AG04450 (cell line): Measurements from ENCODE around the gene ACTR6. TPM values are rescaled to one million over a fixed set of nuclear protein-coding genes. Genes with fewer than 3 reads are reported as not detected.
"Not testable (repeated sequence)": the region's sequence is repeated elsewhere in the genome, so short reads cannot be mapped to it uniquely, and the experiment has no call there.

Experiments
- CTCF ChIA-PET: fragments of 300-600, 350-600 bp; formaldehyde crosslinking; extraction: SDS; loops from one replicate; lab custom pipeline; 2022; ENCODE audit warnings: antibody characterized with exemption, inconsistent platforms; lab: Charles Lee
- POLR2A ChIA-PET: fragments of 350-600 bp; formaldehyde crosslinking; extraction: SDS; loops from one replicate; lab custom pipeline; 2021; ENCODE audit warnings: antibody characterized with exemption, inconsistent platforms; lab: Yijun Ruan, JAX
- DNase-seq: peaks from one replicate; pipeline ENCODE4 v3.0.0-alpha.2; 2011; ENCODE audit warnings: low read depth, low spot score
- H3K27ac ChIP-seq: one replicate; pipeline ENCODE4 v1.5.1; 2012; ENCODE audit warnings: low read depth, low read length, control low read depth
- H3K27me3 ChIP-seq: one replicate; pipeline ENCODE4 v1.6.0; 2012; ENCODE audit warnings: low read length; ENCODE audit not compliant: control insufficient read depth, insufficient read depth
- H3K4me3 ChIP-seq: 2 replicates; pipeline ENCODE4 v1.5.1; 2011; ENCODE audit warnings: mild to moderate bottlenecking, low read depth, low read length, control low read depth
- H3K9me3 ChIP-seq: 2 replicates; pipeline ENCODE4 v1.5.1; 2012; ENCODE audit warnings: low read length; ENCODE audit not compliant: control insufficient read depth, insufficient read depth
- CTCF ChIP-seq: IDR thresholded peaks from 2 replicates; pipeline ENCODE4 v1.5.1; 2011; ENCODE audit warnings: low read depth, low read length, control low read depth, inconsistent platforms
- polyA plus RNA-seq: library from polyadenylated mRNA; depleted of rRNA; stranded (reverse); fragments of >200 nt; gene quantifications from 2 replicates; pipeline ENCODE4 v1.2.3, GENCODE V29; 2011

The ACTR6 gene
- polyA plus RNA-seq, 1 experiment, result 23.8 TPM

DNA sequence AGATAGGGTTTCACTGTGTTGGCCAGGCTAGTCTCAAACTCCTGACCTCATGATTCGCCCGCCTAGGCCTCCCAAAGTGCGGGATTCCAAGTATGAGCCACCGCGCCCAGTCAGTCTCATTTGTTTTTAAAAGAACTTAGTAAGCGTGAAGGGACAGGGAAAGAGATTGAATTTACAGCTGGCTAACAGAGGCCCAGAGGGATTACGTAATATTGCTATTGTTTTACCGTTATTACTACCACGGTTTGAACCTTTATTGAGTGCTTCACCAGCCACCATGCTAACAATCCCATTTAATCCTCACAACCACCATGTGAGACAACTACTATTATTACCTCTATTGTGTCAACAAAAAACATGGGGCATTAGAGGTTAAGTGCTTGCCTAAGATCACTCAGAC, 31.3 kb upstream of the ACTR6 start:
- ChIA-PET POLR2A (no interaction called here), CTCF (interaction anchor here (0.7 to 1.9 kb wide), 3 partner anchors 14 to 253 kb away, joined by 3 to 10 read pairs (median 3); no protein-coding TSS in a partner anchor)
- peaks cover 5% of the 10 kb centered on the region for H3K27me3 ChIP-seq
- DNase-seq, result no peak
- H3K9me3 ChIP-seq, result no peaks in the 10 kb centered on the region
- TF ChIP-seq CTCF, result no peak
- no peak overlapping the region for H3K4me3 ChIP-seq
- H3K27ac ChIP-seq, result no peak overlapping the region

- CTCF ChIA-PET, result interaction anchor here (1.7 to 1.9 kb wide), 2 partner anchors 15 to 16 kb away, joined by 3 to 5 read pairs; no protein-coding TSS in a partner anchor
These were observed 30.2 kb upstream of the ACTR6 start for GRCh38 chr12:100170313-100170858.

DNA sequence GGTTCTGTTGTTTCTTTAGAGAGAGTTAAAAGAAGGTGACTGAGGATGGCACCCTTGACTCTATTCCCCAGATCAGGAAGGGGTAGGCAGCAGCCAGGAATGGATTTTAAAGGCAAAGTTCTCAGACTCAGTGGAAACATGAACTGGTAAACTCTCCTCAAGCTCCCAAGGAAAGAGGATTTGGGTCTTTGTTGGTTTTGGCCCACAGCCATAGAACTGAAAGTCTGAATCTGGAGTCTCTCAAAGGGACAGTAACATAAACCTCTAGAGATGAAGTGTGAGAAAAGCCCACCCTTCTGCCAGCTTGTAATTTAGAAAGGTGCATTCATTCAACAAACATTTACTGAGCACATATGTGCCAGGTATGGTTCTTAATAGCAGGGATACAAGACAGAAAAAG, 29.4 kb upstream of the ACTR6 start:
- CTCF ChIA-PET, result interaction anchor here (1.9 kb wide), 1 partner anchor 17 kb away, joined by 5 read pairs; no protein-coding TSS in a partner anchor
- POLR2A ChIA-PET, result no interaction called here
- DNase-seq, result no peak
- H3K9me3 ChIP-seq, result no peaks in the 10 kb centered on the region
- no peak overlapping the region for H3K27ac ChIP-seq
- H3K27me3 ChIP-seq, result no peaks in the 10 kb centered on the region
- H3K4me3 ChIP-seq, result no peak overlapping the region
- TF ChIP-seq CTCF, result no peak

More at GRCh38 chr12:100170313-100170858, 30.2 kb upstream of the ACTR6 start:
- H3K9me3 ChIP-seq, result no peaks in the 10 kb centered on the region
- POLR2A ChIA-PET, result no interaction called here
- H3K4me3 ChIP-seq, result no peak overlapping the region
- no peak overlapping the region for H3K27ac ChIP-seq
- TF ChIP-seq CTCF, result no peak
- peaks cover under 1% of the 10 kb centered on the region for H3K27me3 ChIP-seq
- DNase-seq, result no peak

DNA sequence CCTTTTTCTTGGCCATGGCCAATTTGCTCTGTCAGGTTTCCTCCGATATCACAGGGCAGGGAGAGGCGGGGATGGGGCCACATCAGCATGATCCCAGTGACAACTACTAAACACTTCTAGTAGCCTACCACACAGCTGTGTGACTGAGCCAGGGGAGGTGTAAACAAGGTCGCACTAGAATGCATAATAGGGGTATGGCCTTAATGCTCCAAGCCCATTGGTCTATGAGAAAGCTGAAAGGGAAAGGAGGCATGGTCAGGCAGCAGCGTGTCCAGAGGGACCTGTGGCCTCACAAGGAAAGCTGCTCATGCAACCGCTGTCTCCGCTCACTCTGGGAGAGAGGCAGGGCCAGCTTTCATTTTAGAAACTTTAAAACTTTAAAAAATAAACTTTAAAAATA, 27.5 kb upstream of the ACTR6 start:
- Histone ChIP-seq H3K27me3 (no peaks in the 10 kb centered on the region), H3K4me3 (no peak overlapping the region), H3K9me3 (no peaks in the 10 kb centered on the region), H3K27ac (no peak overlapping the region)
- ChIA-PET POLR2A (no interaction called here), CTCF (interaction anchor here (0.7 to 1.8 kb wide), 3 partner anchors 9 to 20 kb away, joined by 3 to 9 read pairs (median 3); no protein-coding TSS in a partner anchor)
- no peak for DNase-seq
- TF ChIP-seq CTCF, result no peak

DNA sequence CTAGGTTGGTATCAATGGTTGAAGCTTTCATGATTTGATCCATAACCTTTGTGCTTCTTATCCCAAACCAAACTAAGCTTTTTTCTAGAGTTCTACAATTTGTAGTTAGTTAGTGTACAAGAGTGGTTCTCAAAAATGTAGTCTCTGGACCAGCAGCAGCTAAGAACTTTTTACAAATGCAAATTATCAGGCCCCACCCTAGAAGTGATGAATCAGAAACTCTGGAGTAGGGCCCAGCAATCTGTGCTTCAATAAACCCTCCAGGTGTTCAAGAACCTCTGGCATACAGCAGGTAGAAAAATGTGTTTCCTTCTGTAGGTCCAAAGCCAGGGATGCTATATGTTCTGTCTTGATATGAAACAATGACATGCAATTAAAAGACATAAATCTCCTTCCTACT, 26.1 kb upstream of the ACTR6 start:
- no peak for DNase-seq
- ChIA-PET CTCF (interaction anchor here (1.4 to 1.8 kb wide), 2 partner anchors 20 to 21 kb away, joined by 3 to 9 read pairs; no protein-coding TSS in a partner anchor), POLR2A (no interaction called here)
- no peak overlapping the region for H3K4me3 ChIP-seq
- no peak for TF ChIP-seq CTCF
- no peaks in the 10 kb centered on the region for H3K9me3 ChIP-seq
- H3K27ac ChIP-seq, result no peak overlapping the region
- no peaks in the 10 kb centered on the region for H3K27me3 ChIP-seq

DNA sequence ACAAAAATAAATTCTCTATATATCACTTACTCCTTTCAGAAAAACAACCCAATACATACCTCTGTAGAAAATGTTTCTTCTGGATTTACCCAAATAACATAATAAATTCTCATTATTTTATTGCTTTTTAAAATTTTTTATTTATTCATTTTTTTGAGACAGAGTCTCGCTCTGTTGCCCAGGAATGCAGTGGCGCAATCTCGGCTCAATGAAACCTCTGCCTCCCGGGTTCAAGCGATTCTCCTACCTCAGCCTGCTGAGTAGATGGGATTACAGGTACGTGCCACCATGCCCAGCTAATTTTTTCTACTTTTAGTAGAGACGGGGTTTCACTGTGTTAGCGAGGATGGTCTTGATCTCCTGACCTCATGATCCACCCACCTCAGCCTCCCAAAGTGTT, 24.1 kb upstream of the ACTR6 start:
- H3K4me3 ChIP-seq, H3K27ac ChIP-seq, DNase-seq, H3K9me3 ChIP-seq, H3K27me3 ChIP-seq, POLR2A ChIA-PET: not testable (repeated sequence)
- CTCF ChIA-PET, result interaction anchor here (1.3 kb wide), 1 partner anchor 22 kb away, joined by 4 read pairs; no protein-coding TSS in a partner anchor
